ENCODE measurements around the gene WNT6.

- TF ChIP-seq CTCF (conservative IDR thresholded peaks at IDR 0.05; ENCODE audit: low read depth, low read length) = no peak
- no peak for TF ChIP-seq EZH2 (IDR thresholded peaks at IDR 0.05; ENCODE audit: low read length, unreplicated experiment)
- TF ChIP-seq EZH2phosphoT487 (IDR thresholded peaks at IDR 0.05; ENCODE audit: borderline replicate concordance, low read length) = no peak
Measured at GRCh38 chr2:218882866-218883366, 23.3 kb downstream of the WNT6 start.

Measured in PC-3 (cell line).